DOHH2 (cell line): Measurements from ENCODE around the gene PTPN9.

ENCODE experiments used
- CTCF ChIP-seq: fragments of 200-600 bp; sonication (generic); IDR thresholded peaks from one replicate; pipeline ENCODE4 v1.5.1; 2014; ENCODE audit warnings: antibody characterized with exemption, mild to moderate bottlenecking, low read depth, low read length; ENCODE audit not compliant: poor library complexity, severe bottlenecking
- EZH2phosphoT487 ChIP-seq: fragments of 200-600 bp; sonication (generic); IDR thresholded peaks from 2 replicates; pipeline ENCODE4 v1.6.1; 2017; ENCODE audit warnings: borderline replicate concordance, mild to moderate bottlenecking, antibody characterized with exemption, low read length, moderate library complexity, mixed read lengths

DNA sequence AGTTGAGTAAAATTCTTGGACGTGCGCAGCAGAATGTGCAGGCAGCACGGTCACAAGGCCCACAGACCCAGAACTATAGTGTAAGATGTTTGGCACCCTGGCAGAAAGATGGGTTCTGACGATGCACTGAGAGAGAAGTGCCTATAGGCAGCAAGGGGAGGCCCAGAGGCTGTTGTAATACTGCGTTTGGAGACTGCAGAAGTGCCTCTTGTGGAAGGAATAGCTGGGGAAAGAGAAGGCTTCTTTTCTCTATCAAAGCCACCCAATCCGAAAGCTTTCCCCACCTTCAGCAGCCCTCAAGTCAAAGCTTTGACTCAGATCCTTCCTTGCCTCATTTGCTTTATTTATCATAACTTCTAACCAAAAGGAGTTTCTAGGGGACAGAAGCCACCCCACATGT is 122.4 kb downstream of the PTPN9 start:
- TF ChIP-seq CTCF (no peak), EZH2phosphoT487 (no peak)
